Thoracic aorta (tissue), 2 donors: ENCODE results near the gene LYPLA2. TPM values are rescaled to one million over a fixed set of nuclear protein-coding genes. Genes with fewer than 3 reads are reported as not detected.

Experiments
- ATAC-seq: fragments of 150-250 bp; one replicate; pipeline ENCODE4 v1.8.0; 2017; ENCODE audit warnings: low read depth; ENCODE audit not compliant: insufficient number of reproducible peaks, low FRiP score
- DNase-seq: peaks from one replicate; pipeline ENCODE4 v3.0.0-alpha.2; 2020; ENCODE audit warnings: low spot score
- H3K27ac ChIP-seq, 2 donors: fragments of 200-600 bp; sonication (generic); 1 replicate in 1 of 2; 2 replicates in 1 of 2; pipeline ENCODE4 v1.5.1; 2016; ENCODE audit warnings: mild to moderate bottlenecking in 2 of 2, moderate library complexity in 2 of 2
- H3K27me3 ChIP-seq: fragments of 200-600 bp; sonication (generic); replicated peaks from 2 replicates; pipeline ENCODE4 v1.6.0; 2016; ENCODE audit warnings: mild to moderate bottlenecking; ENCODE audit not compliant: insufficient read depth
- H3K36me3 ChIP-seq: fragments of 200-600 bp; sonication (generic); one replicate; pipeline ENCODE4 v1.5.1; 2016
- H3K4me1 ChIP-seq, 2 donors: fragments of 200-600 bp; sonication (generic); 1 replicate in 1 of 2; 2 replicates in 1 of 2; pipeline versions ENCODE4 v1.5.1 to v1.6.0; 2016; ENCODE audit warnings: low read depth in 2 of 2, mild to moderate bottlenecking in 1 of 2; ENCODE audit not compliant: control insufficient read depth in 1 of 2
- H3K4me3 ChIP-seq: fragments of 200-600 bp; sonication (generic); 2 replicates; pipeline ENCODE4 v1.5.1; 2016; ENCODE audit warnings: mild to moderate bottlenecking
- H3K9me3 ChIP-seq: fragments of 200-600 bp; sonication (generic); 2 replicates; pipeline ENCODE4 v1.5.1; 2016
- total RNA-seq, 2 donors: library from RNA; depleted of rRNA; stranded (reverse); fragments of >200 nt; gene quantifications; one replicate each; pipeline versions ENCODE4 v1.1.0 to v1.2.3, GENCODE V29; 2016
- TF ChIP-seq, protein P1 (sequence below): fragments of 200-600 bp; sonication (generic); IDR thresholded peaks from one replicate; pipeline ENCODE4 v1.5.1; 2019; ENCODE audit warnings: antibody characterized with exemption

The LYPLA2 gene
- total RNA-seq, 2 donors from 2014 or later: 29.6 to 37.2 TPM

DNA sequence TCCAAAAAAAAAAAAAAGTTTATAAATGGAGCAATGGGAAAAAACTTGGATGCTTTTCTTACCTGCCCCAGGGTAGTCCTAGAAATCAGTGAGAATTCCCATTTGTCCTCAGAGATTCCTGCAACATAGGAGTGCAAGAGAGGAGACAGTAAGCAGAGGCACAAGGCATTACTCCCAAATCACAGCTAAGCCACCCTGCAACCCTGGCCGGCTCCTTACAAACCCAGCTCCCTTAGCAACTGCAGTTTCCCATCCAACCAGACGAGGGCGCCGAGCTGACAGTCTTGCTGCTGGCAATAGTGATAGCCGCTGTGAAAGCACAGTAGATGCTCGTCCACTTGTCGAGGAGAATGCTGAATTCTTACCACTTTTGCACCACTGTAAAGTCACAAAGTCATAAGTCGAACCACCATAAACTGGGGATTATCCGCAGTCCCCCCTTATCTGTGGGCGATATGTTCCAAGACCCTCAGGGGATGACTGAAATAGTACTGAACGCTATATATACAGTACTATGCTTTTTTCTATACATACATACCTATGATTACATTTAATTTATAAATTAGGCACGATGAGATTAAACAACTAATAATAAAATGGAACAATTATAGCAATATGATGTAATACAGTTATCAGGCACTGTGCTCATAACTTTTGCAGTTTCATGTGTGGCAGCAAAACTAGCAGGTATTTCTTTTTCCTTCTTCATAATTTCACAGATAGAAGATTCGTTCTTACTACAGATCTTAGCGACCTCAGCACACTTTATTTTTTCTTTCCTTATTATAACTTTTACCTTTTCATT is 18.7 kb upstream of the LYPLA2 start:
- ATAC-seq (no peak), DNase-seq (peak; percentile 70)
- no peak overlapping the region for H3K27ac ChIP-seq
- no peaks in the 10 kb centered on the region for H3K27me3 ChIP-seq
- no peak overlapping the region for H3K4me3 ChIP-seq
- H3K4me1 ChIP-seq: peaks cover under 1 to 9% of the 10 kb centered on the region in 2 donors
- TF ChIP-seq, protein P1, sequence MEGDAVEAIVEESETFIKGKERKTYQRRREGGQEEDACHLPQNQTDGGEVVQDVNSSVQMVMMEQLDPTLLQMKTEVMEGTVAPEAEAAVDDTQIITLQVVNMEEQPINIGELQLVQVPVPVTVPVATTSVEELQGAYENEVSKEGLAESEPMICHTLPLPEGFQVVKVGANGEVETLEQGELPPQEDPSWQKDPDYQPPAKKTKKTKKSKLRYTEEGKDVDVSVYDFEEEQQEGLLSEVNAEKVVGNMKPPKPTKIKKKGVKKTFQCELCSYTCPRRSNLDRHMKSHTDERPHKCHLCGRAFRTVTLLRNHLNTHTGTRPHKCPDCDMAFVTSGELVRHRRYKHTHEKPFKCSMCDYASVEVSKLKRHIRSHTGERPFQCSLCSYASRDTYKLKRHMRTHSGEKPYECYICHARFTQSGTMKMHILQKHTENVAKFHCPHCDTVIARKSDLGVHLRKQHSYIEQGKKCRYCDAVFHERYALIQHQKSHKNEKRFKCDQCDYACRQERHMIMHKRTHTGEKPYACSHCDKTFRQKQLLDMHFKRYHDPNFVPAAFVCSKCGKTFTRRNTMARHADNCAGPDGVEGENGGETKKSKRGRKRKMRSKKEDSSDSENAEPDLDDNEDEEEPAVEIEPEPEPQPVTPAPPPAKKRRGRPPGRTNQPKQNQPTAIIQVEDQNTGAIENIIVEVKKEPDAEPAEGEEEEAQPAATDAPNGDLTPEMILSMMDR: peak; percentile 90
- H3K9me3 ChIP-seq: no peaks in the 10 kb centered on the region
- peaks cover 7% of the 10 kb centered on the region for H3K36me3 ChIP-seq

DNA sequence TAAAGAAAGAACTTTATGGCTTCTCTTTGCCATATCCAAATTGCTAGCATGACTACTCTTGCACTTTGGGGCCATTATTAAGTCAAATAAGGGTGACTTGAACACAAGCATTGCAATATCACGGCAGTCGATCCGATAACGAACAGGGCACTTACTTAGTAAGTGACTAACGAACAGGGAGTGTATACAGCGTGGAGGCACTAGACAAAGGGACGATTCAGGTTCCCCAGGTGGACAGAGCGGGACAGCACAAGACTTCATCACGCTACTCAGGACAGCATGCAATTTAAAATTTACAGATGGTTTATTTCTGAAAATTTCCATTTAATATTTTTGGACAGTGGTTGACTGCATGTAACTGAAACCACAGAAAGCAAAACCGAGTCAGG is 18.1 kb upstream of the LYPLA2 start:
- TF ChIP-seq, protein P1: no peak
- ATAC-seq (no peak), DNase-seq (no peak)
- Histone ChIP-seq H3K9me3 (no peaks in the 10 kb centered on the region), H3K27me3 (no peaks in the 10 kb centered on the region), H3K4me3 (no peak overlapping the region), H3K4me1 (peaks cover 4 to 14% of the 10 kb centered on the region in 2 donors), H3K27ac (no peak overlapping the region), H3K36me3 (peaks cover 2% of the 10 kb centered on the region)

DNA sequence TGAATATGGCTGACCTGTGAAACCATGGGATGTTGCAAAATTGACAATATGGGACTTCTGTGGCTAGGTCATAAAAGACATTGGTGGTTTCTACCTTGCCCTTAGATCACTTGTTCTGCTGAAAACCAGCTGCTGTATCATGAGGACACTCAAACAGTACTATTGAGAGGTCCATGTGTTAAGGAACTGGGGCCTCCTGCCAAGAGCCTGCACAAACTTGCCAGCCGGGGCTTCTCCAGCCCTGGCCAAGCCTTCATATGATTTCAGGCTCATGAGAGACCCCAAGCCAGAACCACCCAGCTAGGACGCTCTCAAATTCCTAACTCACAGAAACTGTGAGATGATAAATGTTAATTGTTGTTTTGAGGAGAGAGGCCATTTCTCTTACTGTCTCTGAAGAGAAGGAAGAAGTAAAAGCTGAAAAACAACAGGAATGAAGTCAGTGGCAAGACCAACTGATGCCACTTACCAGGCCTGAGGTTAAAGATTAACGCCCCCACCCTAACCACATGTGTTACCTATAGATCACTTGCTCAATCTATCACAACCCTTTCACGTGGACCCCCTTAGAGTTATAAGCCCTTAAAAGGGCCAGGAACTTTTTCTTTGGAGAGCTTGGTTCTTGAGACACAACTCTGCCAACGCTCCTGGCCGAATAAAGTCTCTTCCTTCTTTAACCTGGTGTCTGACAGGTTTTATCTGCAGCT is 16.6 kb upstream of the LYPLA2 start:
- DNase-seq (no peak), ATAC-seq (no peak)
- no peak overlapping the region for H3K27ac ChIP-seq
- H3K9me3 ChIP-seq: no peaks in the 10 kb centered on the region
- H3K27me3 ChIP-seq: no peaks in the 10 kb centered on the region
- H3K4me1 ChIP-seq: peaks cover 10 to 19% of the 10 kb centered on the region in 2 donors
- no peak overlapping the region for H3K4me3 ChIP-seq
- peaks cover 2% of the 10 kb centered on the region for H3K36me3 ChIP-seq
- TF ChIP-seq, protein P1: no peak

GRCh38 chr1:23776217-23776616 is 14.7 kb upstream of the LYPLA2 start:
- H3K27ac ChIP-seq: no peak overlapping the region
- H3K36me3 ChIP-seq: no peaks in the 10 kb centered on the region
- DNase-seq: no peak
- peaks cover 14 to 28% of the 10 kb centered on the region in 2 donors for H3K4me1 ChIP-seq
- H3K27me3 ChIP-seq: no peaks in the 10 kb centered on the region
- TF ChIP-seq, protein P1: no peak
- H3K4me3 ChIP-seq: no peak overlapping the region
- no peaks in the 10 kb centered on the region for H3K9me3 ChIP-seq
- ATAC-seq: no peak

- no peak for DNase-seq
- peak; percentile 71 for ATAC-seq
- peak within 1 kb of the TSS; percentile 95 for H3K4me3 ChIP-seq
- no peaks in the 10 kb centered on the region for H3K36me3 ChIP-seq
- no peaks in the 10 kb centered on the region for H3K9me3 ChIP-seq
- peak within 1 kb of the TSS; percentile 74 to 93 for H3K27ac ChIP-seq
- no peaks in the 10 kb centered on the region for H3K27me3 ChIP-seq
- TF ChIP-seq, protein P1: no peak
- H3K4me1 ChIP-seq: peaks cover 14 to 21% of the 10 kb centered on the region in 2 donors
Measured at GRCh38 chr1:23777979-23778814, 12.7 kb upstream of the LYPLA2 start, which contains the start of gene PITHD1. TSS of gene PITHD1 (plus strand) at chr1:23778418. CDS start at chr1:23778516, 98 bp downstream.
